HG02852 (cell line): ENCODE measurements around the gene THAP4.

ENCODE experiments used
- ATAC-seq: cut with Tn5 transposase; IDR thresholded peaks from one replicate; pipeline ENCODE4 v1.9.1; 2021; ENCODE audit warnings: mild to moderate bottlenecking, moderate library complexity; ENCODE audit not compliant: unreplicated experiment

THAP4 gene

GRCh38 chr2:241640165-241640795, 3.3 kb upstream of the THAP4 start:
- ATAC-seq = no peak

- ATAC-seq = no peak
Measured at GRCh38 chr2:241639385-241639784, 2.4 kb upstream of the THAP4 start.

GRCh38 chr2:241638940-241639339, 2.0 kb upstream of the THAP4 start:
- ATAC-seq = no peak

- ATAC-seq = peak; percentile 16
Measured at GRCh38 chr2:241637795-241638660, 1.1 kb upstream of the THAP4 start.

GRCh38 chr2:241636182-241637017, 558 bp downstream of the THAP4 start:
- ATAC-seq = peak; percentile 30

GRCh38 chr2:241635756-241636155, 1.2 kb downstream of the THAP4 start:
- no peak for ATAC-seq

- no peak for ATAC-seq
Measured at GRCh38 chr2:241633561-241633960, 3.4 kb downstream of the THAP4 start.

- no peak for ATAC-seq
Measured at GRCh38 chr2:241632478-241633325, 4.3 kb downstream of the THAP4 start.

GRCh38 chr2:241629762-241630435, 7.1 kb downstream of the THAP4 start:
- ATAC-seq = no peak

GRCh38 chr2:241627675-241628074, 9.3 kb downstream of the THAP4 start:
- no peak for ATAC-seq

GRCh38 chr2:241620419-241620769, 16.6 kb downstream of the THAP4 start:
- no peak for ATAC-seq

- ATAC-seq = no peak
Measured at GRCh38 chr2:241619597-241620418, 17.1 kb downstream of the THAP4 start.

GRCh38 chr2:241618829-241619228, 18.1 kb downstream of the THAP4 start:
- ATAC-seq = no peak

- ATAC-seq = no peak
Measured at GRCh38 chr2:241618296-241618805, 18.6 kb downstream of the THAP4 start.

GRCh38 chr2:241617431-241618154, 19.4 kb downstream of the THAP4 start:
- peak; percentile 56 for ATAC-seq

- no peak for ATAC-seq
Measured at GRCh38 chr2:241616168-241617125, 20.5 kb downstream of the THAP4 start.

- no peak for ATAC-seq
Measured at GRCh38 chr2:241615522-241616052, 21.4 kb downstream of the THAP4 start.
